ENCODE measurements around the gene ABHD1.

- TF ChIP-seq TAF1 (IDR thresholded peaks at IDR 0.05; ENCODE audit: borderline replicate concordance, insufficient read depth, low read length) (no peak), POLR2AphosphoS5 (IDR thresholded peaks at IDR 0.05; ENCODE audit: low read depth, low read length) (no peak), REST (IDR thresholded peaks at IDR 0.05; ENCODE audit: insufficient read depth in 1 of 2, low read depth in 2 of 2, low read length in 2 of 2) (no peak)
Observed at GRCh38 chr2:27125104-27125503, 1.5 kb downstream of the ABHD1 start.

Measured in PFSK-1 (cell line).